Dendritic cell treated with granulocyte-macrophage colony-stimulating factor and Interleukin-4, amounts not matched to agents 40 ng/mL and 50 ng/mL, for 4 days (primary cell): ENCODE data around the gene SNX19.

ENCODE experiments used
- H3K27ac Mint-ChIP-seq: one replicate; pipeline ENCODE4 v1.8.0; 2022; ENCODE audit warnings: mild to moderate bottlenecking, mixed read lengths
- H3K27me3 Mint-ChIP-seq: one replicate; pipeline ENCODE4 v1.8.0; 2022; ENCODE audit warnings: mild to moderate bottlenecking, mixed read lengths
- H3K36me3 Mint-ChIP-seq: one replicate; pipeline ENCODE4 v1.8.0; 2022; ENCODE audit warnings: low read depth, mixed read lengths
- H3K4me1 Mint-ChIP-seq: one replicate; pipeline ENCODE4 v1.8.0; 2022; ENCODE audit warnings: low read depth, mixed read lengths
- H3K4me3 Mint-ChIP-seq: one replicate; pipeline ENCODE4 v1.8.0; 2022; ENCODE audit warnings: mild to moderate bottlenecking, moderate library complexity, mixed read lengths
- H3K9me3 Mint-ChIP-seq: one replicate; pipeline ENCODE4 v1.8.0; 2022; ENCODE audit warnings: mixed read lengths
- intact Hi-C: fragments of 100-400 bp; cut with micrococcal nuclease; formaldehyde crosslinking; loops from one replicate; pipeline ENCODE4 v1.15.0; 2022

Gene SNX19

DNA sequence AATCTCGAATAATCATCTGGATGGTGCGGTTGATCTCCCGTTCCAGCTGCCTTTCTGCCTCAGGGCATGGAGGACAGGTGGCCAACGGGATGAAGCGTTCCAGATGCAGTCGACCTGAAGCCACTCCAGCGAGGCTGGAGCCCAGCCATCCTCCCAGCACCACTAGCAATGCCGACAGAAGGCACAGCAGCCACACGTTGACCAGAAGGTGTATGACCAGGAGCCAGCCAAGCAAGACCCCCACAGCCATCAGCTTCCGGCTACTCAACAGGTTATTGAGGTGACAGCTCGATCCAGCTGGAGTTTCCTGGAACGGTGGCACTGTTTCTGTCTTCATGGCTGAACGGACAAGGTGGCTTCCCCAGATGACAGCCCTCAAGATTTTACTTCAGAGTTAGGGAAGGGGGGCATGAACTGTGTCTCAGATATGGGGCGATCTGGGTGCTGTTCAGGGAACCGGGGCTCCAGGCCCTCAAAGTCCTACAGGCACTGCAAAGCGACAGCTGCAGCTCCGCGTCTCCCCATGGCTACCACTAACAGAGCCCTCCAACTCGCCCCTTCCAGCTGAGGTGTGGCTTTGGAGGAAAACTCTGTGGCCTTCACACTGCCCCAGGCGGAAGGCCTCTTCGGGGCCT lies 559 bp downstream of the SNX19 start:
- Mint-ChIP-seq H3K4me3 (peak overlapping the region; percentile 77), H3K36me3 (peaks cover 53% of the 10 kb centered on the region), H3K4me1 (peaks cover 40% of the 10 kb centered on the region), H3K9me3 (peaks cover 10% of the 10 kb centered on the region), H3K27ac (peak overlapping the region; percentile 89), H3K27me3 (peaks cover 23% of the 10 kb centered on the region)
- intact Hi-C loops = loop anchor here (5.0 kb wide), 1 partner anchor 598 kb away; no protein-coding TSS in a partner anchor

DNA sequence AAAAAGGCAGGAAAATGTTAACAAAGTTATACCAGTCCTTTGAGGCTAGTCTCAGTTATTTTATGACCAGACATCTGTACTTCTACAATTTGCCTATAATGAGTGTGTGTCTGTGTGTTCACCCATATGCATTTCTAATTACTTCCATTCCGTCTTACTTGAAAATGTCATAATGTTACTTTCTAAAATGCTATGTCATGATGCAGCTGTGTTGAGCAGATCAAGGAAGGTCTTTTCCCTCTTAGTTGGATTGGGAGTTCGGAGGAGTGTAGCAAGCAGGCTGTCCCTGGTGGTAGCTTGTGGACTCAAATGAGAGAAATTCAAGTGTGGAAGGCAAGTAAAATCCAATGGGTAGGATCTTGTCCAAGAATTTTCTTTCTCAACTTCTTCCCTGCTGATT lies 3.0 kb downstream of the SNX19 start:
- H3K9me3 Mint-ChIP-seq = peaks cover 10% of the 10 kb centered on the region

DNA sequence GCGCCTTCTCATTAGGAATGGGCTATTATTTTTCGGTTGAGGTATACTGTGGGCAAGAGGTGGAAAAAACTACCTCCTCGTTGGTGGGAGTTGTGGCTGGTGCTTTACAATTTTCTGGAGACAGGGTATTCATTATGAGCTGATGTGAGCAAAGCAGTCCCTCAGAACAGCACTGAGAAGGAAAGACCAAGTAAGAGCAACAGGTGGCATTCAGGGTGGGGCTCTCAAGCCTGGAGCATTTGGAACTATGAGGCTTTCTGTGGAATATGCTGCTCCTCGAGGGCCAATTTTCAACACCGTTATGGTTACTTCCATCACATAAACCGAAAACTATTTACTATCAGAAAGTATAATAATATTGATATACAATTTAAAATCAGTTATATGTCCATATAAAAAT lies 3.7 kb downstream of the SNX19 start:
- Mint-ChIP-seq H3K36me3 (peaks cover 83% of the 10 kb centered on the region), H3K4me3 (no peak overlapping the region), H3K27ac (no peak overlapping the region), H3K9me3 (peaks cover 10% of the 10 kb centered on the region), H3K4me1 (peaks cover 40% of the 10 kb centered on the region), H3K27me3 (peaks cover 7% of the 10 kb centered on the region)
- intact Hi-C loops = no loop called here

More for the DNA sequence above, 3.0 kb downstream of the SNX19 start:
- intact Hi-C loops = no loop called here
- no peak overlapping the region for H3K4me3 Mint-ChIP-seq
- peaks cover 13% of the 10 kb centered on the region for H3K27me3 Mint-ChIP-seq
- peaks cover 76% of the 10 kb centered on the region for H3K36me3 Mint-ChIP-seq
- H3K4me1 Mint-ChIP-seq = peaks cover 40% of the 10 kb centered on the region
- H3K27ac Mint-ChIP-seq = no peak overlapping the region

DNA sequence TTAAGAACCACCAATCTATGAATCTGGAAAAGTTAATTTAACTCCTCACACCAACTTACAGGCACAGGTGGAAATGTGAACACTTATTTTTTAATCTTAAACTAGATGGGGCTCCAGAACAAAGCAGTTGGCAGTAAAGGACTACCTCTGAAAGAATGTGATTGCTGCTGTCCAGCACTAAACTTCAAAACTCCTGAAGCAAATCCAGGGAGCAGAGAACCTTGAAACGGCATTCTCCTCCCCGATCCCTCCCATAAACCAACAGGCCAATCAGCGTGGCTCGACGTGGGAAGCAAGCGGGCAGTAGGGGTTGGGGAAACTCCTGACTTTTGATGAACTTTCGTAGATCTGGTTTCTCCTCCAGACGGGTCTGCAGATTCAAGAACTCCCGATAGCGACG lies 5.0 kb downstream of the SNX19 start:
- Mint-ChIP-seq H3K4me1 (peaks cover 40% of the 10 kb centered on the region), H3K9me3 (peaks cover 10% of the 10 kb centered on the region), H3K36me3 (peaks cover 96% of the 10 kb centered on the region), H3K27ac (no peak overlapping the region), H3K27me3 (no peaks in the 10 kb centered on the region), H3K4me3 (no peak overlapping the region)
- intact Hi-C loops = no loop called here

DNA sequence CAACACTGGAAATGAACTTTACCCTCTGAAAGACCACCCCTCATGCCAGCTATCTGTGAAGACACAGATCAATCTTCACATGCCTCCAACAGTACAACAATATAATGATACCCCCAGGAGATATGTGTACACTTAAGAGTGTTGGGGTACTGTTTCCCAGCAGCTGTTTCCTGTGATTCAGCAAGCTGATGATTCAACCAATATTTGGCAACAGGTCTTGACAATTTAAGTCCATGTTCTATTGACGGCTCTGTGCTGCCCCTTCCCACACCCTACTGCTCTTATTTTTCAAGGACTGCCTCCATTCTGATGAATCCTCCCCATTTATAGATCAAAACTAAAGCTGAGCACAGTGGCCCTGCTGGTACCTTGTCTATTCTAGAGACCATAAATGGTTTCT lies 6.6 kb downstream of the SNX19 start:
- Mint-ChIP-seq H3K9me3 (peaks cover 7% of the 10 kb centered on the region), H3K27ac (no peak overlapping the region), H3K36me3 (peaks cover 97% of the 10 kb centered on the region), H3K4me1 (peaks cover 30% of the 10 kb centered on the region), H3K27me3 (no peaks in the 10 kb centered on the region), H3K4me3 (no peak overlapping the region)
- intact Hi-C loops = no loop called here

DNA sequence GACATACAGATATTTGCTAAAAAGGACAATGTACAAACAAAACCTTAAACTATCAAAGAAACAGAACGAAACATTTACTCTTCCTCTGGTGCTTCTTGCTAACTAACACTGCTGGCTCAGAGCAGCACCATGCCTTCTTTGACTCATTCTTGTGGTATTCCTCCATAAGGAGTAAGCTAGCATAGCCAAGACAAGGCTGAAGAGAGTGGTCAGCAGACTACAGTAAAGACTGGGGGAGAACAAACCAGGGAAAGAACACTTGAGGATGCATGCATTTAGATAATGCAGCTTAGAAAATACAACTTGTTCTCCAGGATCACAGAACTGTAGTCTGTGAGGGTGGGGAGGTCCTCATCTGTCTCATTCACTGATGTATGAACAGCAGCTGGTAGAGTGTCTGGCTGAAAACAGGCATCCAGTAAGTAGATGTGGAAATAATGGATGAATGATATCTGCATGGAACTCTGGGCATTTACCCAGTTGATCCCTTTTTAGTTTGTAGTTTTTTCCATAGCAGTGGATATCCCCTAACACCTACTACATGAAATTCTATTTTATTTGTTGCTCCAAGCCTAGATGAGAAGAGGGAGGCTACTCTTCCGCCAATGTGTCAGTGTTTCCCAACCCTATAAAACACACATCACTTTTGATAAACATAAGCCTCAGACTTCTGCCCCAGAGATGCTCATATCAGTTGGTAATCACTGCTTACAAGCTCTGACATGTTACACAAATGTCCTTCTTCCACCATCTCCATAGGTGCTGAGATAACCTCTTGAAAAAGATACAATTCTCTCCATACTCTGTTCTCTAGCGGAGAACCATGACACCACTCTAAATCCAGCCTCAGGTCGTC lies 7.3 kb downstream of the SNX19 start:
- Mint-ChIP-seq H3K27me3 (no peaks in the 10 kb centered on the region), H3K27ac (no peak overlapping the region), H3K36me3 (peaks cover 97% of the 10 kb centered on the region), H3K9me3 (peaks cover under 1% of the 10 kb centered on the region), H3K4me3 (no peak overlapping the region), H3K4me1 (peaks cover 23% of the 10 kb centered on the region)
- intact Hi-C loops = no loop called here

DNA sequence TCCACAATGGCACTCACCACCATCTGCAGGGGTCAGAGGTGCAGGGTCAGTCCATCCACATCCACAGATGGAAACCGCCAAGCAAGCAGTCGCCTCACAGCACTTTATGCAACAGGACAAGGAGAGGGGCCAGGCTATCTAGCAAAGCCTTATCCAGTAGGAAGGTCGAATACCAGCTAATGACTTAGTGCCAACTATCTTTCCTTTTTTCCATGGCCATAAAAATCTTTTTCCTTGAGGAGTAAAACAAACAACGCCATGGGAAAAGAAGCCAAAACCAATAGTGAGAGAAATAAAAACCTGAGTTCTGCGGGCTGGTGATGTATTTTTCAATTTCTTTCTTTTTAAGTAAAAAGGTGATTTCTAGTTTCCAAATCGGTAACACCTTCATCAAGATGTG lies 8.2 kb downstream of the SNX19 start:
- H3K27ac Mint-ChIP-seq = no peak overlapping the region
- H3K4me1 Mint-ChIP-seq = peaks cover 17% of the 10 kb centered on the region
- no peak overlapping the region for H3K4me3 Mint-ChIP-seq
- no peaks in the 10 kb centered on the region for H3K9me3 Mint-ChIP-seq
- peaks cover 98% of the 10 kb centered on the region for H3K36me3 Mint-ChIP-seq
- H3K27me3 Mint-ChIP-seq = no peaks in the 10 kb centered on the region
- intact Hi-C loops = no loop called here

DNA sequence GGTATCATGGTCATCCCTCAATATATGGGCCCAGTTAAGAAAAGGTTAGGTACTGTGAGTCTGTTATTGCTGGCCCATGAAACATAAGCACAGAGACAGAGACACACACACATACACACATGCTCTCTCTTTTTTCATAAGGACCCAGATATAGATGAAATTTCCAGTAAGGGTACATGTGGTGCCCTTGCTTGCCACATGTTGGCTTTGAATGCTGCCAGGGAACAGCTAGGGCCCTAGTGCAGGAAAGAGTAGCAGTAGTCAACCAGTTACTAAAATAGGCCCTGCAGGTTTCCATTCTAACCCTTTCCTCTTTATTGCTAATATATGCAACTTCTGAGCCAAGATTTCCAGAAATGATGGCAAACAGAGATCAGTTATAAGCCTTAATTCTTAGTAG lies 9.1 kb downstream of the SNX19 start:
- Mint-ChIP-seq H3K9me3 (no peaks in the 10 kb centered on the region), H3K4me1 (peaks cover 10% of the 10 kb centered on the region), H3K4me3 (no peak overlapping the region), H3K27me3 (no peaks in the 10 kb centered on the region), H3K27ac (no peak overlapping the region), H3K36me3 (peaks cover 98% of the 10 kb centered on the region)
- intact Hi-C loops = no loop called here

DNA sequence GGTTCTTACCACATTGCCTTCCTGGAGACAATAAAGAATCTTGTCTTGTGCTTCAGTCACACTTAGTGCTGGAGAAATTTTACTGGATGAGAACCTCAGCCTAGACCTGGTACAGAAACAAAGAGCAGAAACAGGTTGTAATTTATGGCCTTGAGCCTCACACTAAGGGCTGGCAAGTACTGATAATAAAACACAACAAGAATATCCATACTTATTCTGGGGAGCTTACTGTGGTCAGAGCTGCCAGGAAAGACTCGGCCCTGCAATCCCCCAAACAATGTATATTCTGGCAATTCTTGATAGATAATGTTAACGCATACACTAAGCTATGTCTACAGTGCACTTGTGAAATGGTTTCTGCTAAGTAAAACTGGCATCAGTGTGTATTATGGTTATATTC lies 9.7 kb downstream of the SNX19 start:
- H3K4me1 Mint-ChIP-seq = peaks cover 4% of the 10 kb centered on the region
- no peaks in the 10 kb centered on the region for H3K27me3 Mint-ChIP-seq
- H3K27ac Mint-ChIP-seq = no peak overlapping the region
- intact Hi-C loops = no loop called here
- no peak overlapping the region for H3K4me3 Mint-ChIP-seq
- peaks cover 96% of the 10 kb centered on the region for H3K36me3 Mint-ChIP-seq
- no peaks in the 10 kb centered on the region for H3K9me3 Mint-ChIP-seq

DNA sequence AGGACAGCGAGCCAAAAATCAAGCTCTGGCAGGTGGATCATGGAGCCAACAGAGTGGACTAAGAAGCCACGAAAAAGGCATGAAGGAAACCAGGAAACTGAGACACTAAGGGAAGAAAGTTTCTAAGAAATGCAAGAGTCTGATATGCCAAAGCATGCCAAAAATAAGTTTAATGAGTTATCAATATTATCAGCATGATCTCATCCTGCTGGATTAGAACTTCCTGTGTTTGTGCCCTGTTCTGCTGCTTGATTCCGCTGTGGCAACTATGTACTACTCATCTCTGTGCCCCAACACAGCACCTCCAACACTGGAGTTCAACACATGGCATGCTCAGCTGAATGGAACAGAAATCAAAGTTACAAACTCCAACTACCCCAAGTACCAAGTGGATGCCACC lies 10.8 kb downstream of the SNX19 start:
- intact Hi-C loops = no loop called here
- H3K36me3 Mint-ChIP-seq = peaks cover 98% of the 10 kb centered on the region
- H3K27me3 Mint-ChIP-seq = no peaks in the 10 kb centered on the region
- H3K9me3 Mint-ChIP-seq = no peaks in the 10 kb centered on the region
- no peak overlapping the region for H3K27ac Mint-ChIP-seq
- no peak overlapping the region for H3K4me3 Mint-ChIP-seq
- no peaks in the 10 kb centered on the region for H3K4me1 Mint-ChIP-seq

DNA sequence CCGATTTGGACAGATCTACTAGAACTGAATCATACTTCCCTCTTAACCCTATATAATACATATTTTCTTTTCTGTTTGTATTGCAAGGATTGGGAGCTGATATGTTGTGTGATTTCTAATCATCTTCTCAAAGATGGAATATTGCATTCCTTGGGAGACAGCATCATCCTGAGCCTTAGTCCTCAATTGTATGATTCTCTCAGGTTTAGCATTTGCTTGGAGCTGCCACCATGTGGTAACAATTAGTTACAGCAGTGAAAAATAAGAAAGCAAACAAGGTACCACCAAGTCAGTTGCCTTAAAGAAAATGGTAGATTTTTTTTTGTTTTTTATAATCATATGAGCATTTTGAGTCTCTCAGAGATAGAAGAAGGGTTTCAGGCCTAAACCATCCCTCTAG lies 11.9 kb downstream of the SNX19 start:
- H3K27ac Mint-ChIP-seq = no peak overlapping the region
- intact Hi-C loops = no loop called here
- H3K9me3 Mint-ChIP-seq = no peaks in the 10 kb centered on the region
- no peaks in the 10 kb centered on the region for H3K4me1 Mint-ChIP-seq
- H3K36me3 Mint-ChIP-seq = peaks cover 98% of the 10 kb centered on the region
- H3K4me3 Mint-ChIP-seq = no peak overlapping the region
- no peaks in the 10 kb centered on the region for H3K27me3 Mint-ChIP-seq

DNA sequence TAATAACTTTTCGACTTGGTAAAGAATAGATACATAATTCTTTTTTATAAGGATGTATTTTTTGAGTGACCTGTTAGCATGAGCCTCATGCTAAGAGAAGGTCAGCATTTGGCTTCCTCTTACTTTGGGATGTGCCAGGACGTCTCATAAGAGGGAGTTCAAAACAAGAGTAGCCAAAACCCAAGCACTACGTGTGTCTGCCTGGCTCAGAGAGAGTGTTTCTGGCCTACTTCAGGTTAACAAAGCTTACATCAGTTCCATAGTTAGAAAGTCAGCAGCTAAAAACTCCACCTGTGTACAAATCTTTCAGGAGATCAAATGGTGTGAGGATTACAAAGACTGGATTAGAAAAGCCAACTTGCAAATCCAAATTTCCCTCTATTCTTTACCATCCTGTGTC lies 13.9 kb downstream of the SNX19 start:
- Mint-ChIP-seq H3K27ac (no peak overlapping the region), H3K36me3 (peaks cover 95% of the 10 kb centered on the region), H3K27me3 (no peaks in the 10 kb centered on the region), H3K9me3 (no peaks in the 10 kb centered on the region), H3K4me3 (no peak overlapping the region), H3K4me1 (no peaks in the 10 kb centered on the region)
- intact Hi-C loops = no loop called here

DNA sequence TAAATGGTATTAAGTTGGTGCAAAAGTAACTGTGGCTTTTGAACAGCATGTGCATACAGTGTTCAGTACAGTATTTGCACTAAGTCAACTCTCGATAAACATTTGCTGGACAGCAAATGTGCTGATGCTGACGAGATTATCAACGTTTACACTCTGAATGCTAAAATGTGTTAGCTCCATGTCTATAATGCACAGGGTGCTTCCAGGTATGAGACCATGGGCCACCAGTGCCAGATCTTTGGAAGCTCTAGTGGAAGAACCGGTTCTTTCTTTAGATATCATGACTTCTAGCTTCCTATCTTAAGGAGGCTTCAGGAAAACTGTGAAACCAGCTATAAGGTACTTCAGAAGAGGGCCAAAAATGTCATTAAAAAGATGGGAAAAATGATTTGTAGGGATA lies 17.2 kb downstream of the SNX19 start:
- no peaks in the 10 kb centered on the region for H3K27me3 Mint-ChIP-seq
- intact Hi-C loops = no loop called here
- H3K4me3 Mint-ChIP-seq = no peak overlapping the region
- H3K4me1 Mint-ChIP-seq = no peaks in the 10 kb centered on the region
- H3K9me3 Mint-ChIP-seq = no peaks in the 10 kb centered on the region
- H3K27ac Mint-ChIP-seq = no peak overlapping the region
- H3K36me3 Mint-ChIP-seq = peaks cover 94% of the 10 kb centered on the region

DNA sequence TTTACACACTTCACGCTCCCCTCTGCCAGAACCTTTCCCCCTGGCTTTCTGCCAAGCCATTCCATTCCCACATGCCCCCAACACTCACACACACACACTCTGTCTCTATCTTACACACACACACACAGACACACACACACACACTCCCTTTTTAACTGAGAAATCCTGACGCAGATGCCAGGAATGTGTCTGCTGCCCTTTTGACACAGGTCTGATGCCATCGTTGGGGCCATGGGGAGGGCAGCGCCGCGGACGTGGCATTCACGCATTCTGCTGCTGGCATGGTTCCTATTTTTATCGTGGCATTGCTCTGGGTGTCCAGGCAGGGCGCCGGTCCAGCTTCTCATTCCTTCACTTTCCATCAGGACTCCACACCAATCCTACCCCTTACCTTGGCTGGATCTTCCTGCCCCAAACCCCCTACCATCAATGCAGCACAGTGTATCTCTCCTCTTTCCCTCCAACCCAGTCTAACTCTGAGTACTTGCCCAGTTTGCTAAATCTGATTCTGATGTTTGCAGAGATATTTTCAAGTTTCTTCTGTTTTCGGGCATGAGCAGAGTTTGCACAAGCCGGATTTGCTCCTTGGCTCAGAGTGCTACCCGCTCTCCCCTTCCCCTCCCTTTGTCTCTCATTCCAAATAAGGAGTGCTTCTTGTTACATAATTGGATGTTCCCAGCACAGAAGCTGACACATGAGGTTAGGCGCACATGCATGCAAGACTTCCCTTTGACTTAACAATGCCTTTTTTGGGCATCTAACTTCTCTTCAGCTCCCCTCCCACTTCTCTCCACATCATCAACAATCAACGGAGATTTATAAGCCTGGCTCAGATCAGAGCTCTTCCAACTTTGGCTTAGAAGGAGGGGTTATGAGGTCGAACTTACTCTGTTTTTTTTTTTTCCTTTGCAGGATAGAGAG lies 18.8 kb downstream of the SNX19 start:
- Mint-ChIP-seq H3K4me3 (no peak overlapping the region), H3K27me3 (no peaks in the 10 kb centered on the region), H3K36me3 (peaks cover 94% of the 10 kb centered on the region), H3K27ac (no peak overlapping the region), H3K9me3 (no peaks in the 10 kb centered on the region), H3K4me1 (no peaks in the 10 kb centered on the region)
- intact Hi-C loops = no loop called here
